Peyer's patch (tissue), 4 donors: Measurements from ENCODE around the gene HTR6. TPM values are rescaled to one million over a fixed set of nuclear protein-coding genes. Genes with fewer than 3 reads are reported as not detected.

Experiments used
- DNase-seq, 3 donors: peaks; one replicate each; pipeline ENCODE4 v3.0.0-alpha.2; 2017 to 2019
- H3K27ac ChIP-seq, 4 donors: fragments of 200-600 bp; sonication (generic); one replicate each; pipeline ENCODE4 v1.5.1; 2016 to 2019
- H3K27me3 ChIP-seq, 2 donors: fragments of 200-600 bp; sonication (generic); one replicate each; pipeline ENCODE4 v1.5.1; 2019
- H3K36me3 ChIP-seq, 3 donors: fragments of 200-600 bp; sonication (generic); one replicate each; pipeline ENCODE4 v1.5.1; 2016 to 2019
- H3K4me1 ChIP-seq, 4 donors: fragments of 200-600 bp; sonication (generic); one replicate each; pipeline ENCODE4 v1.5.1; 2016 to 2019
- H3K4me3 ChIP-seq, 4 donors: fragments of 200-600 bp; sonication (generic); 1 replicate in 3 of 4; 2 replicates in 1 of 4; pipeline ENCODE4 v1.5.1; 2016 to 2019; ENCODE audit warnings: mild to moderate bottlenecking in 1 of 4
- H3K9me3 ChIP-seq, 4 donors: fragments of 200-600 bp; sonication (generic); one replicate each; pipeline ENCODE4 v1.5.1; 2016 to 2019; ENCODE audit warnings: mild to moderate bottlenecking in 1 of 4
- POLR2A ChIP-seq, 2 donors: fragments of 450-650 bp; IDR thresholded peaks; one replicate each; pipeline ENCODE4 v1.5.1; 2017; ENCODE audit warnings: antibody characterized with exemption in 2 of 2, mild to moderate bottlenecking in 2 of 2, moderate library complexity in 2 of 2
- total RNA-seq, 4 donors: library from RNA; depleted of rRNA; stranded (reverse); fragments of >200 nt; gene quantifications; one replicate each; pipeline ENCODE4 v1.1.0, GENCODE V29; 2016
- TF ChIP-seq, protein P1 (sequence below), 6 experiments: fragments of 450-650 bp in 4 of 6; fragments of 200-600 bp in 2 of 6; sonication (generic) in 1 of 6; IDR thresholded peaks; one replicate each; pipeline ENCODE4 v1.5.1; 2017 to 2019; ENCODE audit warnings: antibody characterized with exemption in 6 of 6, mild to moderate bottlenecking in 3 of 6, moderate library complexity in 1 of 6

Gene HTR6
- total RNA-seq, 4 donors from 2014 or later = 0.88 TPM; not detected in 3

DNA sequence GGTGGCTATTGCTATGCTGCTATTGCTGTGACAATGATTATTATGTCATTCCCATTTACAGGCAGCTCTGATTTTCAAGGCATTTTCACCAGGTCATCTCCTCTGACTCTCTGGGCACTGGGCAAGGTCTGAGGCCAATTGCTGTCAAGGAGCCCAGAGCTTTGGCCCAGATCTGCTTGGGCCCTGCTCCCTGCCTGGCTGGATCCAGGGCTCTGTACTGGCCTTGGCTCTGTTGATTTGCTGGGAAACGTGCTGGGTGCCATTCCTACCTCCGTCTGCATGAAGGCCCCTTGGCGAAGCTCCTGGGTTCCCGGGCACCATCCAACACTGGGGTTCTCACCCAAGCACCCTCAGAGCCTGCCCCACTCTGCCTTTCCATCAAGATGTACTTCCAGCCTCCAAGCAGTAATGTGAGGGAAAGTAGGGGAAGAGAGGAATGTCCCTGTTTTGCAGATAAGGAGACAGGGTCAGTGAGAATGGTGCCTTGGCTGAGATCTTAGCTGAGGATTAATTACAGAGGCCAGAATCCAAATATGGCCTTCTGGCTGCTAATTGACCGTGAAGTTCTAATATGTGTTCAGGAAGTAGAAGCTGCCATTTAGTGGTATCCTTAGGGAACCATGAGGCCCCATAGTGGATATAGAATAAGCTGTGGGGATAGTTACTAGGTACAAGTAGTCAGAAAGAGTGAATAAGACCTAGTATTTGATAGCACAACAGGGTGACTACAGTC lies 63.9 kb downstream of the HTR6 start:
- Histone ChIP-seq H3K9me3 (peaks cover 0 to 3% (median 0%) of the 10 kb centered on the region in 4 donors), H3K27ac (no peak overlapping the region), H3K4me1 (no peaks in the 10 kb centered on the region), H3K27me3 (no peaks in the 10 kb centered on the region), H3K4me3 (no peak overlapping the region), H3K36me3 (peaks cover 0 to 24% (median 0%) of the 10 kb centered on the region in 3 donors)
- TF ChIP-seq, protein P1, sequence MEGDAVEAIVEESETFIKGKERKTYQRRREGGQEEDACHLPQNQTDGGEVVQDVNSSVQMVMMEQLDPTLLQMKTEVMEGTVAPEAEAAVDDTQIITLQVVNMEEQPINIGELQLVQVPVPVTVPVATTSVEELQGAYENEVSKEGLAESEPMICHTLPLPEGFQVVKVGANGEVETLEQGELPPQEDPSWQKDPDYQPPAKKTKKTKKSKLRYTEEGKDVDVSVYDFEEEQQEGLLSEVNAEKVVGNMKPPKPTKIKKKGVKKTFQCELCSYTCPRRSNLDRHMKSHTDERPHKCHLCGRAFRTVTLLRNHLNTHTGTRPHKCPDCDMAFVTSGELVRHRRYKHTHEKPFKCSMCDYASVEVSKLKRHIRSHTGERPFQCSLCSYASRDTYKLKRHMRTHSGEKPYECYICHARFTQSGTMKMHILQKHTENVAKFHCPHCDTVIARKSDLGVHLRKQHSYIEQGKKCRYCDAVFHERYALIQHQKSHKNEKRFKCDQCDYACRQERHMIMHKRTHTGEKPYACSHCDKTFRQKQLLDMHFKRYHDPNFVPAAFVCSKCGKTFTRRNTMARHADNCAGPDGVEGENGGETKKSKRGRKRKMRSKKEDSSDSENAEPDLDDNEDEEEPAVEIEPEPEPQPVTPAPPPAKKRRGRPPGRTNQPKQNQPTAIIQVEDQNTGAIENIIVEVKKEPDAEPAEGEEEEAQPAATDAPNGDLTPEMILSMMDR (IDR thresholded peaks at IDR 0.05) = no peak
- no peak for DNase-seq

GRCh38 chr1:19730232-19730631 lies 65.6 kb downstream of the HTR6 start:
- DNase-seq = no peak
- TF ChIP-seq POLR2A (IDR thresholded peaks at IDR 0.05) = no peak
- TF ChIP-seq, protein P1 (IDR thresholded peaks at IDR 0.05) = no peak
- Histone ChIP-seq H3K27ac (no peak overlapping the region), H3K27me3 (no peaks in the 10 kb centered on the region), H3K4me1 (no peaks in the 10 kb centered on the region), H3K9me3 (peaks cover 0 to 3% (median 0%) of the 10 kb centered on the region in 4 donors), H3K4me3 (no peak overlapping the region), H3K36me3 (peaks cover 0 to 20% (median 0%) of the 10 kb centered on the region in 3 donors)

Other genes starting within 250 kb of the HTR6 start
- gene CAPZB, start 179.3 kb upstream of the HTR6 start, total RNA-seq = 100 to 1,000 TPM; 107 to 210 (median 119) TPM
- 100 to 1,000 TPM; 187 to 348 (median 289) TPM for gene NBL1, start 20.6 kb upstream of the HTR6 start, total RNA-seq
- 10 to 100 TPM; 13.5 to 40.4 (median 26.1) TPM for gene TMCO4, start 135.0 kb downstream of the HTR6 start, total RNA-seq
- gene RNF186, start 150.4 kb downstream of the HTR6 start, total RNA-seq = 10 to 100 TPM in 2 of 4 donors, 1 to 10 TPM in 2; 2.5 to 19.0 (median 10.4) TPM
- 10 to 100 TPM in 1 of 4 donors, 1 to 10 TPM in 3; 6.5 to 13.6 (median 8.2) TPM for gene OTUD3, start 217.5 kb downstream of the HTR6 start, total RNA-seq